ENCODE data around the gene PTPRM. TPM values are rescaled to one million over a fixed set of nuclear protein-coding genes. Genes with fewer than 3 reads are reported as not detected.

Gene PTPRM
- total RNA-seq, 4 donors from 2014 or later, result 81.5 to 98.9 (median 86.8) TPM

- Histone ChIP-seq H3K9me3 (no peaks in the 10 kb centered on the region), H3K27me3 (no peaks in the 10 kb centered on the region), H3K27ac (no peak overlapping the region), H3K36me3 (peaks cover 0 to 7% of the 10 kb centered on the region in 2 donors), H3K4me3 (no peak overlapping the region), H3K4me1 (no peaks in the 10 kb centered on the region)
- no peak for ATAC-seq
- TF ChIP-seq EP300 (IDR thresholded peaks at IDR 0.05) (no peak), CTCF (IDR thresholded peaks at IDR 0.05) (no peak), POLR2AphosphoS5 (IDR thresholded peaks at IDR 0.05) (no peak), POLR2A (IDR thresholded peaks at IDR 0.05) (no peak)
- 90 to 100% methylated on average over 2 of the region's 2 CpGs for WGBS, 2 donors (ENCODE audit: low coverage in 1 of 2)
Measured at GRCh38 chr18:8313043-8313442, 745.9 kb downstream of the PTPRM start.

GRCh38 chr18:8314124-8314523, 747.0 kb downstream of the PTPRM start:
- no peak for ATAC-seq

GRCh38 chr18:8319798-8320489, 752.8 kb downstream of the PTPRM start:
- WGBS, 2 donors (ENCODE audit: low coverage in 1 of 2), result 68 to 69% methylated on average over 4 to 6 of the region's 6 CpGs
- H3K27me3 ChIP-seq, result no peaks in the 10 kb centered on the region
- TF ChIP-seq EP300 (IDR thresholded peaks at IDR 0.05) (no peak), POLR2AphosphoS5 (IDR thresholded peaks at IDR 0.05) (no peak), CTCF (IDR thresholded peaks at IDR 0.05) (no peak), POLR2A (IDR thresholded peaks at IDR 0.05) (no peak)
- H3K4me1 ChIP-seq, result no peaks in the 10 kb centered on the region
- H3K36me3 ChIP-seq, result peaks cover 0 to 14% of the 10 kb centered on the region in 2 donors
- no peak overlapping the region for H3K27ac ChIP-seq
- H3K4me3 ChIP-seq, result no peak overlapping the region
- ATAC-seq, result no peak
- H3K9me3 ChIP-seq, result no peaks in the 10 kb centered on the region

More at GRCh38 chr18:8314124-8314523, 747.0 kb downstream of the PTPRM start:
- 100% methylated on average over 2 of the region's 2 CpGs; no CpG with 5 or more reads in 1 of the 2 donors for WGBS, 2 donors (ENCODE audit: low coverage in 1 of 2)
- Histone ChIP-seq H3K9me3 (no peaks in the 10 kb centered on the region), H3K27ac (no peak overlapping the region), H3K4me3 (no peak overlapping the region), H3K36me3 (peaks cover 0 to 7% of the 10 kb centered on the region in 2 donors), H3K4me1 (no peaks in the 10 kb centered on the region), H3K27me3 (no peaks in the 10 kb centered on the region)
- TF ChIP-seq POLR2AphosphoS5 (IDR thresholded peaks at IDR 0.05), result no peak
- no peak for TF ChIP-seq POLR2A (IDR thresholded peaks at IDR 0.05)
- TF ChIP-seq CTCF (IDR thresholded peaks at IDR 0.05), result no peak
- TF ChIP-seq EP300 (IDR thresholded peaks at IDR 0.05), result no peak

- H3K27ac ChIP-seq, result no peak overlapping the region
- H3K4me3 ChIP-seq, result no peak overlapping the region
- no peaks in the 10 kb centered on the region for H3K27me3 ChIP-seq
- peaks cover 0 to 8% of the 10 kb centered on the region in 2 donors for H3K36me3 ChIP-seq
- no peaks in the 10 kb centered on the region for H3K9me3 ChIP-seq
- TF ChIP-seq CTCF (IDR thresholded peaks at IDR 0.05) (no peak), EP300 (IDR thresholded peaks at IDR 0.05) (no peak), POLR2AphosphoS5 (IDR thresholded peaks at IDR 0.05) (no peak), POLR2A (IDR thresholded peaks at IDR 0.05) (no peak)
- peaks cover 0 to 5% (median 0%) of the 10 kb centered on the region in 3 donors for H3K4me1 ChIP-seq
- 93 to 100% methylated on average over 2 of the region's 2 CpGs for WGBS, 2 donors (ENCODE audit: low coverage in 1 of 2)
- ATAC-seq, result no peak
Measured at GRCh38 chr18:8322486-8322885, 755.4 kb downstream of the PTPRM start.

All from gastroesophageal sphincter (tissue), 4 donors.